Upper lobe of right lung (tissue), 1 donor: Measurements from ENCODE around the gene CADPS2. TPM values are rescaled to one million over a fixed set of nuclear protein-coding genes. Genes with fewer than 3 reads are reported as not detected.

Experiments
- ATAC-seq: fragments of 200-7000 bp; cut with Tn5 transposase; one replicate; pipeline ENCODE4 v1.9.1; 2020; ENCODE audit warnings: mild to moderate bottlenecking, moderate library complexity
- DNase-seq: peaks from one replicate; pipeline ENCODE4 v3.0.0-alpha.2; 2020
- H3K27ac ChIP-seq: fragments of 200-600 bp; one replicate; pipeline ENCODE4 v1.8.0; 2022
- H3K27me3 ChIP-seq: fragments of 200-600 bp; one replicate; pipeline ENCODE4 v1.8.0; 2022; ENCODE audit warnings: mild to moderate bottlenecking
- H3K36me3 ChIP-seq: fragments of 200-600 bp; one replicate; pipeline ENCODE4 v1.8.0; 2022
- H3K4me1 ChIP-seq: fragments of 200-600 bp; one replicate; pipeline ENCODE4 v1.8.0; 2022
- H3K4me3 ChIP-seq: fragments of 200-600 bp; one replicate; pipeline ENCODE4 v1.8.0; 2022; ENCODE audit warnings: mild to moderate bottlenecking
- H3K9me3 ChIP-seq: fragments of 200-600 bp; one replicate; pipeline ENCODE4 v1.8.0; 2022
- intact Hi-C: fragments of 100-400 bp; cut with DNase I; formaldehyde crosslinking; loops from one replicate; pipeline ENCODE4 v1.11.0; 2022
- total RNA-seq: library from RNA; stranded (reverse); fragmentation: NEBNext Ultra II Directional; extraction: Animal tissue kit (Norgen Biotek cat#: 25700); gene quantifications from one replicate; pipeline ENCODE4 v1.2.1, GENCODE V29; 2021
- TF ChIP-seq, protein P1 (sequence below): fragments of 200-600 bp; IDR thresholded peaks from one replicate; pipeline ENCODE4 v1.8.0; 2022; ENCODE audit warnings: antibody characterized with exemption
- donor health status: DM: no; HTN: yes; CAD: no; lungs with severe emphysema.

CADPS2 gene
- total RNA-seq, 1 donor from 2014 or later = 46.1 TPM

- Histone ChIP-seq H3K27ac (no peak overlapping the region), H3K4me3 (no peak overlapping the region), H3K36me3 (no peaks in the 10 kb centered on the region), H3K4me1 (no peaks in the 10 kb centered on the region), H3K9me3 (no peaks in the 10 kb centered on the region), H3K27me3 (no peaks in the 10 kb centered on the region)
- DNase-seq (no peak), ATAC-seq (no peak)
- intact Hi-C loops = no loop called here
- TF ChIP-seq, protein P1, sequence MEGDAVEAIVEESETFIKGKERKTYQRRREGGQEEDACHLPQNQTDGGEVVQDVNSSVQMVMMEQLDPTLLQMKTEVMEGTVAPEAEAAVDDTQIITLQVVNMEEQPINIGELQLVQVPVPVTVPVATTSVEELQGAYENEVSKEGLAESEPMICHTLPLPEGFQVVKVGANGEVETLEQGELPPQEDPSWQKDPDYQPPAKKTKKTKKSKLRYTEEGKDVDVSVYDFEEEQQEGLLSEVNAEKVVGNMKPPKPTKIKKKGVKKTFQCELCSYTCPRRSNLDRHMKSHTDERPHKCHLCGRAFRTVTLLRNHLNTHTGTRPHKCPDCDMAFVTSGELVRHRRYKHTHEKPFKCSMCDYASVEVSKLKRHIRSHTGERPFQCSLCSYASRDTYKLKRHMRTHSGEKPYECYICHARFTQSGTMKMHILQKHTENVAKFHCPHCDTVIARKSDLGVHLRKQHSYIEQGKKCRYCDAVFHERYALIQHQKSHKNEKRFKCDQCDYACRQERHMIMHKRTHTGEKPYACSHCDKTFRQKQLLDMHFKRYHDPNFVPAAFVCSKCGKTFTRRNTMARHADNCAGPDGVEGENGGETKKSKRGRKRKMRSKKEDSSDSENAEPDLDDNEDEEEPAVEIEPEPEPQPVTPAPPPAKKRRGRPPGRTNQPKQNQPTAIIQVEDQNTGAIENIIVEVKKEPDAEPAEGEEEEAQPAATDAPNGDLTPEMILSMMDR = no peak
Observed at GRCh38 chr7:122482212-122482611, 404.0 kb downstream of the CADPS2 start.

- Histone ChIP-seq H3K4me1 (no peaks in the 10 kb centered on the region), H3K9me3 (no peaks in the 10 kb centered on the region), H3K27me3 (no peaks in the 10 kb centered on the region), H3K4me3 (no peak overlapping the region), H3K27ac (no peak overlapping the region), H3K36me3 (no peaks in the 10 kb centered on the region)
- no peak for ATAC-seq
- intact Hi-C loops = no loop called here
- TF ChIP-seq, protein P1 = no peak
- no peak for DNase-seq
Observed at GRCh38 chr7:122470859-122471258, 415.4 kb downstream of the CADPS2 start.

DNA sequence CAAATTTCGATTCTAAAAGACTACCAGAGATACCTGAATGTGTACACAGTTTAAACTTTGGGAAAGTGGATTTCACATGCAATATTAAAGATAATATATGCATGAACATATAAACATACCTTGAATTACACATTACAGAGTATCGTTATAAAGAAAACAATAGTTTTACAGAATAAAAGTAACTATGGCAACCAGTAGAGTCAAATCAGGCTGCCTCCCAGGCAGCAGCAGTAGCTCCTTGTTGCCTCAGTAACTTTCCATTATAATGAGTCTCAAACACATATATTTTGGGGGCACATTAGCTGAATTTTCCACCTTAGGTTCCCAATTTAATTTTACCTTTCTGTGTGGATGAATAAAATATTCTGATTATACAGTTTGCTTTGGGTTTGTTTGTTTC, 417.3 kb downstream of the CADPS2 start:
- H3K4me1 ChIP-seq = no peaks in the 10 kb centered on the region
- no peaks in the 10 kb centered on the region for H3K36me3 ChIP-seq
- H3K4me3 ChIP-seq = no peak overlapping the region
- ATAC-seq = no peak
- no peak overlapping the region for H3K27ac ChIP-seq
- DNase-seq = no peak
- H3K27me3 ChIP-seq = no peaks in the 10 kb centered on the region
- intact Hi-C loops = no loop called here
- TF ChIP-seq, protein P1 = no peak
- H3K9me3 ChIP-seq = no peaks in the 10 kb centered on the region

- DNase-seq (no peak), ATAC-seq (no peak)
- TF ChIP-seq, protein P1 = no peak
- no peaks in the 10 kb centered on the region for H3K27me3 ChIP-seq
- no peaks in the 10 kb centered on the region for H3K36me3 ChIP-seq
- intact Hi-C loops = no loop called here
- H3K4me3 ChIP-seq = no peak overlapping the region
- no peaks in the 10 kb centered on the region for H3K9me3 ChIP-seq
- no peak overlapping the region for H3K27ac ChIP-seq
- no peaks in the 10 kb centered on the region for H3K4me1 ChIP-seq
Observed at GRCh38 chr7:122467661-122468449, 418.4 kb downstream of the CADPS2 start.

DNA sequence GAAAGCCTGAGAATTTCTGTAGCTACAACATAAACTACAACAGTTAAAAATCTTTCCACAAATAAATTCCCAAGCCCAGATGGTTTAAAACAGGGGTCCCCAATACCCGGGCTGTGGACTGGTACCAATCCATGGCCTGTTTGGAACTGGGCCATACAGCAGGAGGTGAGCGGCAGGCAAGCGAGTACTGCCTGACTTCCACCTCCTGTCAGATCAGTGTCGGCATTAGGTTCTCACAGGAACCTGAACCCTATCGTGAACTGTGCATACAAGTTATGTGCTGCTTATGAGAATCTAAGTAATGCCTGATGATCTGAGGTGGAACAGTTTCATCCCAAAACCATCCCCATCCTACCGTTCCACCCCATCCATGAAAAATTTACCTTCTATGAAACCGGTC, 421.0 kb downstream of the CADPS2 start:
- ATAC-seq (no peak), DNase-seq (no peak)
- no peaks in the 10 kb centered on the region for H3K9me3 ChIP-seq
- no peaks in the 10 kb centered on the region for H3K27me3 ChIP-seq
- no peaks in the 10 kb centered on the region for H3K36me3 ChIP-seq
- intact Hi-C loops = no loop called here
- H3K4me3 ChIP-seq = no peak overlapping the region
- H3K4me1 ChIP-seq = no peaks in the 10 kb centered on the region
- TF ChIP-seq, protein P1 = no peak
- H3K27ac ChIP-seq = no peak overlapping the region

DNA sequence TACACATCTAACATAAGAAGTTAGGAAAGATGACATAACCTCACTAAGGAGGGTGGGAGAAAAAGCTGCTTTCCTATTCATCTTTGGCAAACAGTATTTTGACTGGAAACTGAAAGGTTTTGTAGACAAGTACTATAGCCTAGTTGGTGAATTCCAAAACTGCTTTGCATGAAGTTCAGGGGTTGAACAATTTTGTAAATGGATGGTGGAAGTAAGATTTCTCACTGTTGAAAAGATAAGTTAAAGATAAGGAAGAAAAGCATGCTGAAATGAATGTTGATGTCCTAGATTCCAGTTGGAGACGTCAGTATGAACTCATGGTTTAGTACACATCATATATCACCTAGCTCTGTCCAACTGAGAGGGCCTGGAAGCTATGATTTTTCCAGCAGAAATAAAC, 422.6 kb downstream of the CADPS2 start:
- DNase-seq = no peak
- Histone ChIP-seq H3K9me3 (no peaks in the 10 kb centered on the region), H3K27me3 (no peaks in the 10 kb centered on the region), H3K36me3 (no peaks in the 10 kb centered on the region), H3K4me1 (no peaks in the 10 kb centered on the region), H3K4me3 (no peak overlapping the region), H3K27ac (no peak overlapping the region)
- ATAC-seq = no peak
- TF ChIP-seq, protein P1 = no peak
- intact Hi-C loops = no loop called here
